HCT116 (cell line): ENCODE measurements around the gene TARS3. TPM values are rescaled to one million over a fixed set of nuclear protein-coding genes. Genes with fewer than 3 reads are reported as not detected.

Experiments used
- ATAC-seq: fragments of 200-7000 bp; cut with Tn5 transposase; 2 replicates; pipeline ENCODE4 v1.9.1; 2020; ENCODE audit warnings: mild to moderate bottlenecking, moderate library complexity
- BruUV-seq: library from RNA; stranded (reverse); fragments of 400-500 nt; replicated peaks from 2 replicates; lab custom pipeline; 2021; lab: Mats Ljungman, UMichigan
- CTCF ChIA-PET: fragments of 300-600 bp; sonication (Branson Sonifier 250); formaldehyde crosslinking; loops from one replicate; lab custom pipeline; 2021; ENCODE audit warnings: antibody characterized with exemption; lab: Charles Lee
- POLR2A ChIA-PET: fragments of 300-600, 350-600 bp; sonication (Branson Sonifier 250); formaldehyde crosslinking; loops from one replicate; lab custom pipeline; 2021; ENCODE audit warnings: antibody characterized with exemption; lab: Charles Lee
- RAD21 ChIA-PET, 2 experiments: fragments of 300-600 bp; sonication (Branson Sonifier 250); formaldehyde crosslinking; loops; one replicate each; lab custom pipeline; 2023; ENCODE audit warnings: low total read pairs in 2 of 2; ENCODE audit not compliant: uncharacterized antibody in 2 of 2, unreplicated experiment in 2 of 2, low non-redundant PET in 1 of 2; lab: Charles Lee
- DNase-seq: peaks from one replicate; pipeline ENCODE4 v3.0.0-alpha.2; 2010; ENCODE audit warnings: low read depth, low spot score
- H2AFZ ChIP-seq: fragments of 200-600 bp; shearing (Covaris generic), sonication (generic); 2 replicates; pipeline ENCODE4 v1.6.1; 2017; ENCODE audit warnings: low read depth, mixed run types, mixed read lengths, antibody characterized with exemption, low read length; ENCODE audit not compliant: poor library complexity, severe bottlenecking
- H3K27ac ChIP-seq: 2 replicates; pipeline ENCODE4 v1.5.1; 2012; ENCODE audit warnings: low read depth, low read length
- H3K27me3 ChIP-seq: fragments of 200-600 bp; sonication (generic); 2 replicates; pipeline ENCODE4 v1.6.1; 2016; ENCODE audit warnings: mixed run types, low read length, mixed read lengths; ENCODE audit not compliant: insufficient read depth
- H3K36me3 ChIP-seq, 2 experiments: fragments of 200-500 bp in 1 of 2; fragments of 200-600 bp in 1 of 2; sonication (Bioruptor generic) in 1 of 2; sonication (generic) in 1 of 2; 2 replicates each; pipeline versions ENCODE4 v1.5.1 to v1.6.1; 2014 to 2016; ENCODE audit warnings: low read length in 2 of 2, inconsistent platforms in 1 of 2, mixed read lengths in 1 of 2, mixed run types in 1 of 2; ENCODE audit not compliant: insufficient read depth in 2 of 2, control insufficient read depth in 1 of 2
- H3K4me1 ChIP-seq, 2 experiments: fragments of 200-600 bp in 1 of 2; sonication (generic) in 1 of 2; 2 replicates each; pipeline versions ENCODE4 v1.5.1 to v1.6.1; 2012 to 2017; ENCODE audit warnings: low read length in 2 of 2, inconsistent platforms in 1 of 2, mild to moderate bottlenecking in 1 of 2, mixed read lengths in 1 of 2, mixed run types in 1 of 2, moderate library complexity in 1 of 2; ENCODE audit not compliant: insufficient read depth in 2 of 2, control insufficient read depth in 1 of 2
- H3K4me2 ChIP-seq: fragments of 200-600 bp; sonication (generic); 2 replicates; pipeline ENCODE4 v1.6.1; 2017; ENCODE audit warnings: mixed run types, low read length, mixed read lengths
- H3K4me3 ChIP-seq, 2 experiments: fragments of 200-600 bp in 1 of 2; sonication (generic) in 1 of 2; replicated peaks in 1 of 2; 2 replicates each; pipeline ENCODE4 v1.5.1; 2011 to 2016; ENCODE audit warnings: low read length in 2 of 2, control low read depth in 1 of 2, low read depth in 1 of 2, mild to moderate bottlenecking in 1 of 2, mixed read lengths in 1 of 2, mixed run types in 1 of 2
- H3K79me2 ChIP-seq: fragments of 200-600 bp; sonication (generic); 2 replicates; pipeline ENCODE4 v1.6.1; 2017; ENCODE audit warnings: mild to moderate bottlenecking, mixed run types, low read length, moderate library complexity, mixed read lengths; ENCODE audit not compliant: insufficient read depth
- H3K9ac ChIP-seq: fragments of 200-600 bp; sonication (generic); 2 replicates; pipeline ENCODE4 v1.6.1; 2016; ENCODE audit warnings: low read length, mixed read lengths
- H3K9me2 ChIP-seq: fragments of 200-600 bp; sonication (generic), shearing (Covaris generic); 2 replicates; pipeline ENCODE4 v1.6.1; 2017; ENCODE audit warnings: mixed run types, mild to moderate bottlenecking, moderate library complexity; ENCODE audit not compliant: insufficient read depth
- H3K9me3 ChIP-seq, 2 experiments: fragments of 200-500 bp in 1 of 2; fragments of 200-600 bp in 1 of 2; sonication (Bioruptor generic) in 1 of 2; sonication (generic) in 1 of 2; 2 replicates each; pipeline ENCODE4 v1.6.1; 2014 to 2017; ENCODE audit warnings: low read length in 2 of 2, mixed read lengths in 2 of 2, inconsistent platforms in 1 of 2, low read depth in 1 of 2, mild to moderate bottlenecking in 1 of 2, mixed run types in 1 of 2, moderate library complexity in 1 of 2; ENCODE audit not compliant: control insufficient read depth in 1 of 2, insufficient read depth in 1 of 2
- H4K20me1 ChIP-seq: fragments of 200-600 bp; sonication (generic), shearing (Covaris generic); 2 replicates; pipeline ENCODE4 v1.6.1; 2017; ENCODE audit warnings: mixed run types, mild to moderate bottlenecking, moderate library complexity; ENCODE audit not compliant: insufficient read depth
- ATF3 ChIP-seq: IDR thresholded peaks from 2 replicates; pipeline ENCODE4 v1.6.1; 2012
- CBX3 ChIP-seq: IDR thresholded peaks from 2 replicates; pipeline ENCODE4 v1.6.1; 2012; ENCODE audit warnings: low read depth
- CEBPB ChIP-seq: IDR thresholded peaks from 2 replicates; pipeline ENCODE4 v1.6.1; 2012; ENCODE audit warnings: low read depth
- CTCF ChIP-seq, 3 experiments: fragments of 200-600 bp in 1 of 3; sonication (generic) in 1 of 3; IDR thresholded peaks in 2 of 3; conservative IDR thresholded peaks in 1 of 3; 2 replicates each; pipeline ENCODE4 v1.5.1; 2012 to 2017; ENCODE audit warnings: low read depth in 2 of 3, low read length in 2 of 3, antibody characterized with exemption in 1 of 3, borderline replicate concordance in 1 of 3, control low read depth in 1 of 3, mild to moderate bottlenecking in 1 of 3, mixed read lengths in 1 of 3, mixed run types in 1 of 3, moderate library complexity in 1 of 3; ENCODE audit not compliant: insufficient read depth in 1 of 3
- EGR1 ChIP-seq: IDR thresholded peaks from 2 replicates; pipeline ENCODE4 v1.6.1; 2012; ENCODE audit warnings: low read depth
- ELF1 ChIP-seq: IDR thresholded peaks from 2 replicates; pipeline ENCODE4 v1.6.1; 2012; ENCODE audit warnings: low read depth, borderline replicate concordance
- EZH2 ChIP-seq: fragments of 200-600 bp; sonication (generic); IDR thresholded peaks from 2 replicates; pipeline ENCODE4 v1.6.1; 2017; ENCODE audit warnings: antibody characterized with exemption, mixed run types
- EZH2phosphoT487 ChIP-seq: fragments of 200-600 bp; IDR thresholded peaks from 2 replicates; pipeline ENCODE4 v1.6.1; 2018; ENCODE audit warnings: antibody characterized with exemption, borderline replicate concordance
- JUND ChIP-seq: IDR thresholded peaks from 2 replicates; pipeline ENCODE4 v1.6.1; 2012
- POLR2A ChIP-seq: IDR thresholded peaks from 2 replicates; pipeline ENCODE4 v1.7.0; 2011; ENCODE audit warnings: borderline replicate concordance; ENCODE audit not compliant: insufficient read depth, insufficient read length; ENCODE audit errors: extremely low read depth
- POLR2AphosphoS5 ChIP-seq: IDR thresholded peaks from 2 replicates; pipeline ENCODE4 v1.6.1; 2011; ENCODE audit warnings: mild to moderate bottlenecking, low read depth, low read length, moderate library complexity
- RAD21 ChIP-seq: IDR thresholded peaks from 2 replicates; pipeline ENCODE4 v1.6.1; 2012; ENCODE audit warnings: low read depth, mild to moderate bottlenecking
- SIN3A ChIP-seq: IDR thresholded peaks from 2 replicates; pipeline ENCODE4 v1.6.1; 2012; ENCODE audit warnings: low read depth
- SRF ChIP-seq: IDR thresholded peaks from 2 replicates; pipeline ENCODE4 v1.6.1; 2012; ENCODE audit warnings: low read depth
- TCF7L2 ChIP-seq: IDR thresholded peaks from 2 replicates; pipeline ENCODE4 v1.7.0; 2011; ENCODE audit warnings: borderline replicate concordance, inconsistent platforms; ENCODE audit not compliant: insufficient read depth, insufficient read length; ENCODE audit errors: extremely low read depth
- YY1 ChIP-seq: IDR thresholded peaks from 2 replicates; pipeline ENCODE4 v1.6.1; 2011; ENCODE audit warnings: low read length, low read depth, moderate library complexity, mild to moderate bottlenecking; ENCODE audit not compliant: insufficient replicate concordance; ENCODE audit errors: extremely low read depth
- intact Hi-C: fragments of 100-400 bp; cut with micrococcal nuclease; formaldehyde crosslinking; loops from 2 replicates; pipeline ENCODE4 v1.10.0; 2022
- total RNA-seq: library from RNA; stranded (reverse); gene quantifications from one replicate; pipeline ENCODE4 v1.2.1, GENCODE V29; 2021; ENCODE audit not compliant: unreplicated experiment

Gene TARS3
- total RNA-seq, 1 experiment from 2014 or later: 11.1 TPM

DNA sequence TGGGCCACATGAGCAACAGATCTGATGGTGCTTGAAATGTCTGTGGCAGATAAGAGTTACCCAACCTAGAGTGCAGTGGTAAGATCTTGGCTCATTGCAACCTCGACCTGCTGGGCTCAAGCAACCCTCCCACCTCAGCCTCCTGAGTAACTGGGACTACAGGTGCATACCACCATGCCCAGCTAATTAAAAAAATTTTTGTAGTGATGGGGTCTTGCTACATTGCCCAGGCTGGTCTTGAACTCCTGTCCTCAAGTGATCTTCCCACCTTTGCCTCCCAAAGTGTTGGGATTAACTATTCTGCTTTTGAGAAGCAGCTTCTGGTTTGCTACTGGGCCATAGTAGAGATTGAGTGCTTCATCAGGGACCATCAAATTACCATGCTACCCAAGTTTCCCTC, 2.9 kb upstream of the TARS3 start:
- DNase-seq (no peak), ATAC-seq (no peak)
- Histone ChIP-seq H3K79me2 (no peaks in the 10 kb centered on the region), H3K27ac (no peak overlapping the region), H3K27me3 (no peaks in the 10 kb centered on the region), H3K36me3 (no peaks in the 10 kb centered on the region), H3K9me3 (no peaks in the 10 kb centered on the region), H3K9me2 (no peaks in the 10 kb centered on the region), H3K9ac (no peak overlapping the region), H3K4me2 (no peak overlapping the region), H3K4me3 (no peak overlapping the region), H2AFZ (no peak overlapping the region), H3K4me1 (peaks cover 8 to 10% of the 10 kb centered on the region in 2 experiments; a peak in 3 of 4 replicates), H4K20me1 (no peaks in the 10 kb centered on the region)
- CTCF ChIA-PET: no interaction called here
- RAD21 ChIA-PET: no interaction called here
- intact Hi-C loops: loop anchor here (10.0 kb wide), 1 partner anchor 392 kb away; no protein-coding TSS in a partner anchor
- POLR2A ChIA-PET: no interaction called here
- no TSS peak for BruUV-seq
- no peak for TF ChIP-seq ATF3
- no peak for TF ChIP-seq SRF
- TF ChIP-seq EZH2phosphoT487: no peak
- TF ChIP-seq CEBPB: no peak
- no peak for TF ChIP-seq SIN3A
- TF ChIP-seq JUND: no peak
- TF ChIP-seq RAD21: no peak
- no peak for TF ChIP-seq POLR2AphosphoS5
- TF ChIP-seq ELF1: no peak
- TF ChIP-seq TCF7L2: no peak
- TF ChIP-seq EZH2: no peak
- no peak for TF ChIP-seq YY1

GRCh38 chr15:101725073-101725472, 800 bp upstream of the TARS3 start:
- H3K4me2 ChIP-seq: peak overlapping the region; percentile 50
- RAD21 ChIA-PET: no interaction called here
- TF ChIP-seq POLR2A (no peak), SRF (no peak), CEBPB (no peak), EGR1 (no peak), ELF1 (no peak), ATF3 (no peak), CBX3 (no peak), RAD21 (no peak), CTCF (IDR thresholded peaks at IDR 0.05 in 2 of 3, conservative IDR thresholded peaks at IDR 0.05 in 1 of 3; ENCODE audit: borderline replicate concordance in 1 of 3, insufficient read depth in 1 of 3, low read depth in 2 of 3, low read length in 2 of 3) (no peak), EZH2phosphoT487 (no peak)

More at GRCh38 chr15:101725073-101725472, 800 bp upstream of the TARS3 start:
- Histone ChIP-seq H3K27ac (no peak overlapping the region), H4K20me1 (no peaks in the 10 kb centered on the region), H3K79me2 (no peaks in the 10 kb centered on the region), H3K4me1 (peaks cover 8 to 10% of the 10 kb centered on the region in 2 experiments; a peak in 3 of 4 replicates), H3K9me2 (no peaks in the 10 kb centered on the region), H3K27me3 (no peaks in the 10 kb centered on the region), H2AFZ (peak overlapping the region; percentile 49), H3K4me3 (no peak overlapping the region), H3K9me3 (no peaks in the 10 kb centered on the region), H3K36me3 (peaks cover 0 to 7% of the 10 kb centered on the region in 2 experiments; a peak in 3 of 4 replicates), H3K9ac (no peak overlapping the region)
- CTCF ChIA-PET: no interaction called here
- no peak for DNase-seq
- BruUV-seq: no TSS peak
- POLR2A ChIA-PET: no interaction called here
- intact Hi-C loops: loop anchor here (10.0 kb wide), 1 partner anchor 390 kb away; no protein-coding TSS in a partner anchor
- no peak for ATAC-seq
